ENCODE results near the gene COL9A2.

COL9A2 gene

GRCh38 chr1:40303051-40303771 lies 13.9 kb downstream of the COL9A2 start:
- DNase-seq (ENCODE audit: low read depth), result no peak

- no peak for DNase-seq (ENCODE audit: low read depth)
Observed at GRCh38 chr1:40302475-40302874, 14.6 kb downstream of the COL9A2 start.

- DNase-seq (ENCODE audit: low read depth), result no peak
Observed at GRCh38 chr1:40301541-40302299, 15.4 kb downstream of the COL9A2 start.

GRCh38 chr1:40301066-40301465 lies 16.0 kb downstream of the COL9A2 start:
- no peak for DNase-seq (ENCODE audit: low read depth)

- DNase-seq (ENCODE audit: low read depth), result no peak
Observed at GRCh38 chr1:40300651-40301050, 16.4 kb downstream of the COL9A2 start.

GRCh38 chr1:40300249-40300567 lies 16.9 kb downstream of the COL9A2 start:
- no peak for DNase-seq (ENCODE audit: low read depth)

GRCh38 chr1:40299366-40300248 lies 17.5 kb downstream of the COL9A2 start:
- DNase-seq (ENCODE audit: low read depth), result no peak

GRCh38 chr1:40291293-40291692 lies 25.8 kb downstream of the COL9A2 start:
- DNase-seq (ENCODE audit: low read depth), result no peak

- DNase-seq (ENCODE audit: low read depth), result no peak
Observed at GRCh38 chr1:40281853-40282252, 35.2 kb downstream of the COL9A2 start.

- no peak for DNase-seq (ENCODE audit: low read depth)
Observed at GRCh38 chr1:40276122-40276521, 41.0 kb downstream of the COL9A2 start.

- DNase-seq (ENCODE audit: low read depth), result no peak
Observed at GRCh38 chr1:40274331-40274730, 42.8 kb downstream of the COL9A2 start.

GRCh38 chr1:40273547-40274166 lies 43.4 kb downstream of the COL9A2 start:
- DNase-seq (ENCODE audit: low read depth), result no peak

GRCh38 chr1:40272653-40273213 lies 44.4 kb downstream of the COL9A2 start:
- DNase-seq (ENCODE audit: low read depth), result no peak

- DNase-seq (ENCODE audit: low read depth), result no peak
Observed at GRCh38 chr1:40270152-40270834, 46.8 kb downstream of the COL9A2 start.

GRCh38 chr1:40268211-40268610 lies 48.9 kb downstream of the COL9A2 start:
- no peak for DNase-seq (ENCODE audit: low read depth)

GRCh38 chr1:40267767-40268187 lies 49.3 kb downstream of the COL9A2 start:
- DNase-seq (ENCODE audit: low read depth), result no peak

- DNase-seq (ENCODE audit: low read depth), result no peak
Observed at GRCh38 chr1:40266786-40267535, 50.1 kb downstream of the COL9A2 start.

GRCh38 chr1:40265919-40266318 lies 51.2 kb downstream of the COL9A2 start:
- DNase-seq (ENCODE audit: low read depth), result no peak

- no peak for DNase-seq (ENCODE audit: low read depth)
Observed at GRCh38 chr1:40265298-40265697, 51.8 kb downstream of the COL9A2 start.

GRCh38 chr1:40264354-40264781 lies 52.7 kb downstream of the COL9A2 start:
- no peak for DNase-seq (ENCODE audit: low read depth)

GRCh38 chr1:40258445-40258769 lies 58.7 kb downstream of the COL9A2 start:
- no peak for DNase-seq (ENCODE audit: low read depth)
